T-helper 22 cell (primary cell): ENCODE results near the gene CHN2.
"Not testable (repeated sequence)": the region's sequence is repeated elsewhere in the genome, so short reads cannot be mapped to it uniquely, and the experiment has no call there.

Experiments used
- DNase-seq: peaks from one replicate; pipeline ENCODE4 v3.0.0-alpha.2; 2020; ENCODE audit warnings: low read depth

The CHN2 gene

DNA sequence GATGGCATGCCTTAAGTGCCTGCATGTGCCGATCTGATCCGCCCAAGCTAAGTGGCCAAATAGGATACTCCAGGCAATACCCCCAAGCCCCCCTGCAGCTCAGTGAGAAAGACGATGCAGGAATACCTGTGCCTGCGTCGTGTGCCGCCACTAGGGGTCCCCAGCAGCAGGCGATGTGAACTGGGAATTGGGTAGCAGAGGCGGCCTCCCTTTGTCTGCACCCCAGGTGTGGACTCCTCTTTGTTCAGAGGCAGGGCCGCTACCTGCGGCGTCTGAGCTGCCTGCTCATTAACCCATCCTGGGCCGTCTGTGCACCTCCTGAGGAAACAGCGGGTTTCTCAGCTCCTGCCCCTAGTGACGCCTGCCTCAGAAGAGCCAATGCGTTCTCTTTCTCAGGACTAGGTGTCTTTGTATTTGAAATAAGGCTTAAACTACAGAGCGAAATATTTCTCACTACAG is 4.8 kb upstream of the CHN2 start:
- no peak for DNase-seq

- DNase-seq: no peak
Measured at GRCh38 chr7:29190349-29191045, 4.1 kb upstream of the CHN2 start.

GRCh38 chr7:29192323-29192722 is 2.3 kb upstream of the CHN2 start:
- DNase-seq: no peak

- no peak for DNase-seq
Measured at GRCh38 chr7:29192811-29193210, 1.8 kb upstream of the CHN2 start.

GRCh38 chr7:29193316-29194205 is 1.0 kb upstream of the CHN2 start:
- no peak for DNase-seq

- no peak for DNase-seq
Measured at GRCh38 chr7:29194206-29194593, 375 bp upstream of the CHN2 start.

GRCh38 chr7:29196191-29196590 is 1.6 kb downstream of the CHN2 start:
- no peak for DNase-seq

DNA sequence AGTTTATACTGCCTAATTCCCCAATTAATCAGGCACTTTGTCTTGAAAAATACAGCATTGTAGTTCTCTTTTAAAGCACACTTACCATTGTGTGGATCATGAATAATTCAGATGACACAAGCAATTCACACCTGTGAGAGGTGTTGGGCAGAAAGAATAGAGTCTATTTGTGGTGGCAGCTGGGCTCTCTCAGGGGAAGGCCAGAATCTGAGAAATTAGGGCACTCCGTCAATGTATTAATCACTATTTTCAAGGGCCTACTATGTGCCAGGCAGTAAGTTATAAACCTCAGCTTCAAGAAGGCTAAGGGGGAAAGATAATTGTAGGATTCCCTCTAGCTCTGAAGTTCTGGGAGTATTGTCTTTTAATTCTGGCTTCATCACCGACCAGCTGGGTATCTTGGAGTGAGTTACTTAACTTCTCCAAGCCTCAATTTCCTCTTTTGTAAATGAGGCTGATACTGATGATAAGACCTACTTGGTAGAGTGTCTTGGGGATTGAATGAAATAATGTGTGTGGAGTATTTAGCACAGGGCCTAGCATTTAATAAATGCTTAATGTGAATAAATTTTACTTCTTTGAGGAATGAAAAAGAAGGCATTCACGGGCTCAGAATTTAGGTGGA is 2.5 kb downstream of the CHN2 start:
- no peak for DNase-seq

DNA sequence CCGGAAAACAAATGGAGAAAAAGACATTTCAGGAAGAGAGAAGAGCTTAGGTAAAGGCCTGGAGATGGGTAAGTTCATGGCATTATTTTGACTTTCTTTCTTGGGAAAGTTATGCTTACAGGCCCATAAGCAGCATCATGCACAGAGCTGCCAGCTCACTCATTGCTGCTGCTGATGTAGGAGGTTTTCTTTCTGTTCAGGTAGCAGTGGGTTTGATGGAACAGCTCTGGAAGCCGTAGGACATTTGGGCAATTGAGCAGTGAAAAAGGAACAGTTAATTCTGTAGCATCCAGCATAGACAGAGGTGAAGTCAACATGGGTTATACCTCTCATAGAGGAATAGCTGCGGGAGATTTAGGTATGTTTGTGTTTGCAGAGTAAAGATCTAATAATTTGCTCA is 3.3 kb downstream of the CHN2 start:
- DNase-seq: no peak

DNA sequence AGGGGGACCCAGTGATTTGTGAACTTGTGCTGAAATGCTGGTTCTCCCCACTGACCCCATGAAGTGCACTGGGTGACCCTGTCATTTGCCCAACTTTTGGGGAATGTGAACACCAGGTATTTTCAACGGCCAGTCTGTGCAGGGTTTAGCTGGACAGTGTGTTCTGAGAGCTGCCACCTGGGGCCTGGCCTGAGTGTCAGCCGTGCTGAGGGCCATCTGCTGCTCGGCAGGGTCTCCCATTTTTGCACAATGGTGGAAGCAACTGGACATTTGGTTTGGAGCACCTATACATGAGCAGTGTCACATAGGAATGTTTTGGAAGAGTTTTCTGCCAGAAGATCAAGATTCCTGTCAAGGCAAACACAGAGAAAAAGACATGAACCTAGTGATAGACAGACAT is 5.2 kb downstream of the CHN2 start:
- no peak for DNase-seq

- DNase-seq: no peak
Measured at GRCh38 chr7:29202651-29203069, 8.1 kb downstream of the CHN2 start.

- DNase-seq: no peak
Measured at GRCh38 chr7:29204491-29205272, 10.1 kb downstream of the CHN2 start.

DNA sequence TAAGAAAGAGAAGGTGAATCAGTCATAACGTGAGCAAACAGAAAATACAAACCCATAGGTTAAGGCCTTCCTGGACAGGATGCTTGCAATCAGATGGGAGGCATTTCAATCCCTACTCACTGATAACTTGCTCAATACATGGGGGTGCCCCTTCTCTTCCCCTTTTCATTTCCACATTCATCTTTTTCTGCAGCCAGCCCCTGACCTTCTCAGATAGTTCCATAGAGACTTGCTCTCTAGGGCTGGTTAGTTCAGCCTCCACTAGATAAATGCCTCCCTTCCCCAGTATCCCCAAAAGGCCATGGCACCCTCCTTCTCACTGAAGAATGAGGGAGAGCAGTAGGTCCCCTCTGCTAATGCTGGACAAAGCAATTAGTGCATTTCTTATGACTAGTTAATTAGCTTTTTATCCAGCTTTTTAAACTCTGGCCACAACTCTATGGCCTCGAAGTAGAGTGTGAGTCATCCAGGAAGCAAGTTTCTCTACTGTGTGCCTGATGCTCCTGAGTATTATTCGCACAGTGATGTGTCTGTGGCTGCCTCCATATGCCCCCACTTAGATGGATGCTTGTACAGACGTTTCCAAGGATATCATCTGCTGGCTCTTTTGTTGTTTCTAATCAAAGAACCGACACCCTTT is 12.7 kb downstream of the CHN2 start:
- DNase-seq: no peak

DNA sequence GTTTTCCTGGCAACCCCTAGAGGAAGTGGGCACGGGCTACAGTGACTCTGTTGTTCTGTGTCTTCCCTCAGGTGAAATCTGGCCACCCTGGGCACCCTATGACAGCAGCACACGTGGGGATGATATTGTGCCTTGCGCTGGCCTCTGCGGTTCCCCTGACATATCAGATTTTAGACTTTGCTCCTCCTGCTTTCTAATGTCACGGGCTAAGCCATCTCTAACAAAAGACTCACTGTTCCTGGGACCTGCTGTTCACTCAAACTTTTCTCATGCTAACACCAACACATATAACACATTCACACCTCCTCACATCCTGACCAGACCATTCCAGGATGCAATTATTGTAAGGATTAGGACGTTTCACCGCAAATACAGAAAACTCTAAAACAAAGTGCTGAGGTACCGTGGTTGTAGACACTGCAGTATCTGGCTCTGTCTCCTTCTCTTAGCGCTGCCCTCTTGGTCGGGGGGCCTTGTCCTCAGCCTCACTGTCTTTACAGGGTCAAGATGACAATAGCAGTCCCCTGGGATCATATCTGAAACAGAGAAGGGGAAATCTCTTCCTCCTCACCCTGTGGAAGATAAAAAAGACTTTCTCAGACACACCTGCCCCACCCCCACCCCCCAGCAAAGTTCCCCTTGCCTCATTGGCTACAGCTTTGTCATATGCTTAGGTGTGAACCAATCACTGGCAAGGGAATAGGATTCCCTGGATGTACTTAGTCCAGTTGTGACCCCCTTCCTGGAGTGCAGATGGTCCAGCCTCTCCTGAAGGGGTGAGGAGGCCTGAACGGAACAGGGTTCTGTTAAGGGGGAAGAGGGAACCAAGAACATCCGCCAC is 14.1 kb downstream of the CHN2 start:
- no peak for DNase-seq

DNA sequence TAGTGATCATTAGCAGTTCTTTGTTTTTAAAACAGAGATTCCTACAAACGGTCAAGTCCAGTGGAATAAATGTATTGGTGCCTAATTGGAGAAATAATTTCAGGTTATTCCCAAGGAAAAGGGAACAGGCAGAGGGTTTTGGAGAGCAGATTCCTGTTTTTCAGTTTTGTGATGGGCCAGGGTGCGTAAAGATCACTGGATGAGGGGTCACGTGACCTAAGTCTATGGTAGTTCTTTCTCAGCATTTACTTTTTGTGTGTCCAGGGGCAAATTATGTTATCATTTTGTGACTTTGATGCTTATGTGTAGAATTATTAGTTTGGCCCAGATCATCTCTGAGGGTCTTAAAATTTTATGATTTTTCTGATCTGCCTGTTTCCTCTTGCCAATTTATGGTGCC is 15.2 kb downstream of the CHN2 start:
- DNase-seq: no peak

GRCh38 chr7:29212736-29213135 is 18.2 kb downstream of the CHN2 start:
- DNase-seq: not testable (repeated sequence)

- DNase-seq: no peak
Measured at GRCh38 chr7:29214056-29214455, 19.5 kb downstream of the CHN2 start.

DNA sequence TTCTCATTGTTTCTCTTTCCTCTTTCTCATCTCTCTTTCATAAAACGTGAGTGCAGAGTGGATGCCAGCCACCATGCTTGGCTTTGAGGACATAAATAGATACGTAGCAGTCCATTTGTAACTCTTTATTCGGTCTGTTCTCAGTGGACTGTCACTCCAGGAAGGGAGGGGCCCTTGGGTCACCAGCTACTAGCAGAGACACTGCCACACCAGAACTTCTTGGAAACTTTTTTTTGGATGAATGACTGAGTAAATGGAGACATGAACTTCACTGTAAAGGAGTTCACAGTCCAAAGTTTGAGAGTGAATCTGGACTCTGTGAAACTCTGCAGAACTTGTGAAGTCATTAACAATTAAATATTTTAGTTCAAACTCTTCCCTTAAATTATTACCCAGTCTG is 20.2 kb downstream of the CHN2 start:
- no peak for DNase-seq

GRCh38 chr7:29216128-29216527 is 21.6 kb downstream of the CHN2 start:
- DNase-seq: no peak

DNA sequence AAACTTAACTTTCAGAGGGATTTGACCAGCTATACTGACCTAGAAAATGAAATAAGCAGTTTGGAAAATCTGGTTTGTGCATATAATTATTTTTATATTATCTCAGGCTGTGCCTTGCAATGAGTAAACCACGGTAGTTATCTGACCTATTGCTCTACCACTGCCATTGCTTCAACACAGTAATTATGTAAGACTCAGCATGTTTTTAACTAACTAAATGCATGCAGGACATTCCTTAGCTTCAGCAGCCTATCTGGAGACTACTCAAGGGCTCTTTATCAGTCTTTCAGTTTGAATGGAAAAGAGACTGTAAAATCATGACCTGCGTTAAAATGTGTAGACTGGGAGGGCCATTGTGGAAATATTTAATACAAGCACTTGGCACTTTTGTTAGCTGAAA is 22.5 kb downstream of the CHN2 start:
- DNase-seq: no peak

DNA sequence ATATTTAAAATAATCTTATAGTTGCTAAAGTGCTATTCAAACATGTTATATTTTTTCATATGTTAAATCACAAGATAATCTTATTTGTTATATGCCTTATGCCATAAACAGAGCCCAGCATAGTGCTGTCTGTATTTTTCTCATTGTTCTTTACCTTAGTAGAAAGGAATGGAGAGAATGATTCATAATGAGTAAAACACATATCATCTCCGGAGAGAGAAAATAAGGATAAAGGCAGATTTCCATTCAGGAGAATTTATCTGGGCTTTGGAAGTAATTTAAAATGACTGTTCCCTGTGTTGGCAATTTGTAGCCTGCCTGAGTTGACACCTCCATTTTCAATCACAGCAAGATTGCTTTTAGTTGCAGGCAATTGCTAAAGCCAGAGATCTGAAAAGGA is 30.2 kb downstream of the CHN2 start:
- DNase-seq: no peak
